SK-N-SH (cell line): ENCODE data around the gene RFPL3. TPM values are rescaled to one million over a fixed set of nuclear protein-coding genes. Genes with fewer than 3 reads are reported as not detected.

Experiments used
- CTCF ChIA-PET: fragments of 300-600, 350-600 bp; formaldehyde crosslinking; extraction: SDS; loops from one replicate; lab custom pipeline; 2021; lab: Yijun Ruan, JAX
- POLR2A ChIA-PET: fragments of 350-600 bp; sonication (Branson Sonifier 250); formaldehyde crosslinking; extraction: SDS; loops from one replicate; lab custom pipeline; 2020; ENCODE audit warnings: antibody characterized with exemption, inconsistent platforms; lab: Yijun Ruan, JAX
- DNase-seq: peaks from one replicate; pipeline ENCODE4 v3.0.0; 2012
- H2AFZ ChIP-seq: fragments of 200-600 bp; sonication (generic); 2 replicates; pipeline ENCODE4 v1.8.1; 2016; ENCODE audit warnings: antibody characterized with exemption, mild to moderate bottlenecking, low read depth
- H3F3A ChIP-seq: fragments of 200-600 bp; sonication (generic); replicated peaks from 2 replicates; pipeline ENCODE3; 2016; ENCODE audit warnings: antibody characterized with exemption, mild to moderate bottlenecking; ENCODE audit not compliant: insufficient read depth
- H3K27ac ChIP-seq, 2 experiments: fragments of 200-500 bp in 1 of 2; fragments of 200-600 bp in 1 of 2; sonication (Bioruptor generic) in 1 of 2; sonication (generic), shearing (Covaris generic) in 1 of 2; 2 replicates each; pipeline versions ENCODE4 v1.5.1 to v1.6.1; 2014 to 2016; ENCODE audit warnings: low read depth in 2 of 2, inconsistent platforms in 1 of 2, low read length in 1 of 2, mild to moderate bottlenecking in 1 of 2, mixed read lengths in 1 of 2
- H3K27me3 ChIP-seq: fragments of 200-600 bp; sonication (generic), shearing (Covaris generic); 2 replicates; pipeline ENCODE4 v1.6.1; 2016; ENCODE audit warnings: mixed run types; ENCODE audit not compliant: insufficient read depth
- H3K36me3 ChIP-seq, 2 experiments: fragments of 200-500 bp in 1 of 2; fragments of 200-600 bp in 1 of 2; sonication (Bioruptor generic) in 1 of 2; sonication (generic) in 1 of 2; replicated peaks in 1 of 2; 2 replicates each; pipeline versions ENCODE3 to v1.5.1; 2014 to 2016; ENCODE audit warnings: low read length in 1 of 2, mild to moderate bottlenecking in 1 of 2; ENCODE audit not compliant: insufficient read depth in 2 of 2, control insufficient read depth in 1 of 2
- H3K4me1 ChIP-seq, 2 experiments: fragments of 200-500 bp in 1 of 2; fragments of 200-600 bp in 1 of 2; sonication (Bioruptor generic) in 1 of 2; sonication (generic), shearing (Covaris generic) in 1 of 2; 2 replicates each; pipeline versions ENCODE4 v1.5.1 to v1.6.1; 2014 to 2016; ENCODE audit warnings: low read depth in 1 of 2, low read length in 1 of 2, mixed run types in 1 of 2; ENCODE audit not compliant: insufficient read depth in 2 of 2, control insufficient read depth in 1 of 2
- H3K4me2 ChIP-seq: fragments of 200-600 bp; sonication (generic), shearing (Covaris generic); 2 replicates; pipeline ENCODE4 v1.6.1; 2017; ENCODE audit warnings: mixed run types
- H3K4me3 ChIP-seq, 2 experiments: fragments of 200-500 bp in 1 of 2; fragments of 200-600 bp in 1 of 2; sonication (Bioruptor generic) in 1 of 2; sonication (generic), shearing (Covaris generic) in 1 of 2; 2 replicates each; pipeline versions ENCODE4 v1.5.1 to v1.8.1; 2014 to 2016; ENCODE audit warnings: low read depth in 2 of 2, inconsistent platforms in 1 of 2, low read length in 1 of 2, mild to moderate bottlenecking in 1 of 2, mixed read lengths in 1 of 2, moderate library complexity in 1 of 2
- H3K79me2 ChIP-seq: fragments of 200-600 bp; sonication (generic); 2 replicates; pipeline ENCODE4 v1.8.1; 2017; ENCODE audit warnings: mild to moderate bottlenecking; ENCODE audit not compliant: insufficient read depth
- H3K9ac ChIP-seq: fragments of 200-600 bp; sonication (generic); 2 replicates; pipeline ENCODE4 v1.6.1; 2017; ENCODE audit warnings: mixed run types
- H3K9me2 ChIP-seq: fragments of 200-600 bp; sonication (generic); 2 replicates; pipeline ENCODE4 v1.6.1; 2017; ENCODE audit warnings: mixed run types
- H3K9me3 ChIP-seq: fragments of 200-600 bp; sonication (generic); 2 replicates; pipeline ENCODE4 v1.6.1; 2017; ENCODE audit warnings: mixed run types, mild to moderate bottlenecking, moderate library complexity
- H4K20me1 ChIP-seq: fragments of 200-600 bp; sonication (generic); 2 replicates; pipeline ENCODE4 v1.6.1; 2017; ENCODE audit warnings: mild to moderate bottlenecking, mixed run types; ENCODE audit not compliant: insufficient read depth
- ELF1 ChIP-seq: IDR thresholded peaks from 2 replicates; pipeline ENCODE4 v1.4.0; 2012
- EP300 ChIP-seq, 2 experiments: IDR thresholded peaks; 2 replicates each; pipeline versions ENCODE4 v1.4.0 to v1.6.1; 2012; ENCODE audit warnings: borderline replicate concordance in 1 of 2, low read depth in 1 of 2, low read length in 1 of 2
- EZH2phosphoT487 ChIP-seq: fragments of 200-600 bp; sonication (generic); IDR thresholded peaks from 2 replicates; pipeline ENCODE4 v1.6.1; 2017; ENCODE audit warnings: low read depth, mixed run types, mild to moderate bottlenecking, antibody characterized with exemption, moderate library complexity, borderline replicate concordance
- FOSL2 ChIP-seq: IDR thresholded peaks from 2 replicates; pipeline ENCODE4 v1.4.0; 2012; ENCODE audit warnings: low read depth, mild to moderate bottlenecking, moderate library complexity, borderline replicate concordance
- FOXJ3 ChIP-seq: sonication (generic); formaldehyde crosslinking; IDR thresholded peaks from 2 replicates; pipeline ENCODE4 v1.5.1; 2020; ENCODE audit warnings: mild to moderate bottlenecking, missing genetic modification reagents
- GATA2 ChIP-seq: sonication (generic); formaldehyde crosslinking; IDR thresholded peaks from 2 replicates; pipeline ENCODE4 v1.5.0; 2020; ENCODE audit warnings: mild to moderate bottlenecking, missing genetic modification reagents
- JUND ChIP-seq: IDR thresholded peaks from 2 replicates; pipeline ENCODE4 v1.4.0; 2012
- MEF2A ChIP-seq: IDR thresholded peaks from 2 replicates; pipeline ENCODE4 v1.4.0; 2012; ENCODE audit warnings: low read depth, borderline replicate concordance
- MXI1 ChIP-seq: IDR thresholded peaks from 2 replicates; pipeline ENCODE4 v1.6.1; 2012; ENCODE audit warnings: mild to moderate bottlenecking, low read depth, low read length, improper control_type of control experiment
- RAD21 ChIP-seq: IDR thresholded peaks from 2 replicates; pipeline ENCODE4 v1.6.1; 2012; ENCODE audit warnings: mild to moderate bottlenecking, low read length
- RCOR1 ChIP-seq: fragments of 150-350 bp; IDR thresholded peaks from 2 replicates; pipeline ENCODE4 v1.6.1; 2017; ENCODE audit warnings: antibody characterized with exemption, low read length
- RXRA ChIP-seq: IDR thresholded peaks from 2 replicates; pipeline ENCODE4 v1.4.0; 2012; ENCODE audit warnings: low read depth, mild to moderate bottlenecking, borderline replicate concordance
- TAF1 ChIP-seq: IDR thresholded peaks from 2 replicates; pipeline ENCODE4 v1.6.1; 2012; ENCODE audit warnings: low read depth, mild to moderate bottlenecking, low read length, moderate library complexity, borderline replicate concordance
- TEAD4 ChIP-seq: IDR thresholded peaks from 2 replicates; pipeline ENCODE4 v1.4.0; 2012; ENCODE audit warnings: mild to moderate bottlenecking, borderline replicate concordance; ENCODE audit not compliant: insufficient read depth
- YY1 ChIP-seq: IDR thresholded peaks from 2 replicates; pipeline ENCODE4 v1.4.0; 2012; ENCODE audit warnings: low read depth, mild to moderate bottlenecking
- WGBS: methylation state at CpG from one replicate; pipeline ENCODE4 v1.1.6; 2017; ENCODE audit warnings: low lambda C conversion rate; 5-methylcytosine and 5-hydroxymethylcytosine counted together
- polyA plus RNA-seq, 3 experiments: library from polyadenylated mRNA; depleted of rRNA; stranded (reverse); fragments of >200 nt; gene quantifications; 2 replicates each; pipeline ENCODE4 v1.2.3, GENCODE V29; 2012
- TF ChIP-seq, protein P1 (sequence below): IDR thresholded peaks from 2 replicates; pipeline ENCODE4 v1.4.0; 2012; ENCODE audit warnings: low read depth, borderline replicate concordance
- TF ChIP-seq, protein P2 (sequence below): IDR thresholded peaks from 2 replicates; pipeline ENCODE4; 2012
- TF ChIP-seq, protein P3 (sequence below): fragments of 150-350 bp; IDR thresholded peaks from 2 replicates; pipeline ENCODE4 v1.6.1; 2016; ENCODE audit warnings: mild to moderate bottlenecking, low read depth, low read length
- TF ChIP-seq, protein P4 (sequence below): fragments of 200-600 bp; sonication (generic); IDR thresholded peaks from 2 replicates; pipeline ENCODE4 v1.6.1; 2017; ENCODE audit warnings: antibody characterized with exemption, mild to moderate bottlenecking, moderate library complexity

RFPL3 gene
- polyA plus RNA-seq, 1 of the 3 experiments (the other 2 are of a cell fraction): not detected

DNA sequence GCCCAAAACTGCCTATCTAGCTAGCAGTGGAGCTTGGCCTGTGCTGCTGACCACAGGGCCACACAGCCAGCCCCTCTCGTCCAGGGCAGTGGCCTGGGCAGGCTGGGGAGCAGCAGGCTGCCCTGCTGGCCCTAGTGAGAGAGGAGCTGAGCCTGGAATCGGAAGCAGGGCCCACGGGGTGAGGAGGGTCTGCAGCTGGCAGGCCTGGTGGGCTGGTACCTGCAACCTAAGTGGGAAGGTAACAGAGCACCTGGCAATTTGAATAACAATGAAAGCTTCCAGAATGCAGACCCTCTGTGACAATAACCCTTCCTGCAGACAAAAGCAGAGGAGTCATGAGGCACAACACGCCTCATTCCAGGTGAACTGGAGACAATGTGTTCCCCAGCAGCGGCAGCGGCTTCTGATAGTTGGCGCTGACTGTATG is 31.8 kb upstream of the RFPL3 start:
- no peak for TF ChIP-seq EP300 (IDR thresholded peaks at IDR 0.05; ENCODE audit: borderline replicate concordance in 1 of 2, low read depth in 1 of 2, low read length in 1 of 2)
- no peak for TF ChIP-seq RCOR1
- no peak for TF ChIP-seq FOXJ3
- TF ChIP-seq TEAD4: no peak
- TF ChIP-seq, protein P1, sequence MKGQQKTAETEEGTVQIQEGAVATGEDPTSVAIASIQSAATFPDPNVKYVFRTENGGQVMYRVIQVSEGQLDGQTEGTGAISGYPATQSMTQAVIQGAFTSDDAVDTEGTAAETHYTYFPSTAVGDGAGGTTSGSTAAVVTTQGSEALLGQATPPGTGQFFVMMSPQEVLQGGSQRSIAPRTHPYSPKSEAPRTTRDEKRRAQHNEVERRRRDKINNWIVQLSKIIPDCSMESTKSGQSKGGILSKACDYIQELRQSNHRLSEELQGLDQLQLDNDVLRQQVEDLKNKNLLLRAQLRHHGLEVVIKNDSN: no peak
- TF ChIP-seq YY1: no peak
- TF ChIP-seq, protein P2, sequence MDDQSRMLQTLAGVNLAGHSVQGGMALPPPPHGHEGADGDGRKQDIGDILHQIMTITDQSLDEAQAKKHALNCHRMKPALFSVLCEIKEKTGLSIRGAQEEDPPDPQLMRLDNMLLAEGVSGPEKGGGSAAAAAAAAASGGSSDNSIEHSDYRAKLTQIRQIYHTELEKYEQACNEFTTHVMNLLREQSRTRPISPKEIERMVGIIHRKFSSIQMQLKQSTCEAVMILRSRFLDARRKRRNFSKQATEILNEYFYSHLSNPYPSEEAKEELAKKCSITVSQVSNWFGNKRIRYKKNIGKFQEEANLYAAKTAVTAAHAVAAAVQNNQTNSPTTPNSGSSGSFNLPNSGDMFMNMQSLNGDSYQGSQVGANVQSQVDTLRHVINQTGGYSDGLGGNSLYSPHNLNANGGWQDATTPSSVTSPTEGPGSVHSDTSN: no peak
- TF ChIP-seq JUND: no peak
- TF ChIP-seq RXRA: no peak
- TF ChIP-seq, protein P3, sequence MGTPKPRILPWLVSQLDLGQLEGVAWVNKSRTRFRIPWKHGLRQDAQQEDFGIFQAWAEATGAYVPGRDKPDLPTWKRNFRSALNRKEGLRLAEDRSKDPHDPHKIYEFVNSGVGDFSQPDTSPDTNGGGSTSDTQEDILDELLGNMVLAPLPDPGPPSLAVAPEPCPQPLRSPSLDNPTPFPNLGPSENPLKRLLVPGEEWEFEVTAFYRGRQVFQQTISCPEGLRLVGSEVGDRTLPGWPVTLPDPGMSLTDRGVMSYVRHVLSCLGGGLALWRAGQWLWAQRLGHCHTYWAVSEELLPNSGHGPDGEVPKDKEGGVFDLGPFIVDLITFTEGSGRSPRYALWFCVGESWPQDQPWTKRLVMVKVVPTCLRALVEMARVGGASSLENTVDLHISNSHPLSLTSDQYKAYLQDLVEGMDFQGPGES: no peak
- no peak for TF ChIP-seq MEF2A
- TF ChIP-seq, all 33 proteins: peak for 0
- Histone ChIP-seq H3K9me2 (no peaks in the 10 kb centered on the region), H3F3A (no peaks in the 10 kb centered on the region), H3K9me3 (no peaks in the 10 kb centered on the region), H3K9ac (no peak overlapping the region), H3K27ac (no peak overlapping the region), H3K4me1 (peaks cover 0 to 12% of the 10 kb centered on the region in 2 experiments; a peak in 1 of 4 replicates), H2AFZ (no peak overlapping the region), H3K4me3 (no peak overlapping the region), H3K79me2 (no peaks in the 10 kb centered on the region), H3K36me3 (no peaks in the 10 kb centered on the region), H4K20me1 (no peaks in the 10 kb centered on the region), H3K4me2 (no peak overlapping the region), H3K27me3 (no peaks in the 10 kb centered on the region)
- ChIA-PET CTCF (interaction anchor here (1.1 kb wide), 1 partner anchor 124 kb away, joined by 4 read pairs; no protein-coding TSS in a partner anchor), POLR2A (no interaction called here)
- 65% methylated on average over 6 of the region's 7 CpGs for WGBS
- no peak for DNase-seq

DNA sequence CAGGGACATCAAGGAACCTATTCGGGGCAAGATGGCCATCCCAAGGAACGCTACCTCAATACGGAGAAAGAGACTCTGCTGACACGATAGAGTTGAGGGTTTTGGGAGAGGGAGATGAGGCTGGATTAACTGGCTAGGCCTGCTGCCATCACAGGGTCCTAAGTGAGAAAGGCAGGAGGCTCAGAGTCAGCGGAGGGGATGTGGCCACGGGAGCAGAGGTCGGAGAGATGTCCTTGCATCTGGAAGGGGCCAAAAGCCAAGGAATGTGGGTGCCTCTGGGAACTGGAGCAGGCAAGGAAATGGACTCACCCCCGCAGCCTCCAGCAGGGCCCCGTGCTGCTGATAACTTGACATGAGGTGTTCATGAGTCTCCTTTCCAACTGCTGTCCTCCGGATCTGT is 31.0 kb upstream of the RFPL3 start:
- H3F3A ChIP-seq: no peaks in the 10 kb centered on the region
- DNase-seq: no peak
- H3K4me1 ChIP-seq: peaks cover 0 to 12% of the 10 kb centered on the region in 2 experiments; a peak in 1 of 4 replicates
- no peaks in the 10 kb centered on the region for H3K9me2 ChIP-seq
- no peaks in the 10 kb centered on the region for H3K79me2 ChIP-seq
- ChIA-PET POLR2A (no interaction called here), CTCF (interaction anchor here (0.5 kb wide), 1 partner anchor 560 kb away, joined by 3 read pairs; no protein-coding TSS in a partner anchor)
- WGBS: 80% methylated on average over 10 of the region's 10 CpGs
- H3K4me3 ChIP-seq: no peak overlapping the region
- H3K9ac ChIP-seq: no peak overlapping the region
- no peaks in the 10 kb centered on the region for H3K36me3 ChIP-seq
- no peak overlapping the region for H3K27ac ChIP-seq
- H2AFZ ChIP-seq: no peak overlapping the region
- no peak overlapping the region for H3K4me2 ChIP-seq
- H3K27me3 ChIP-seq: no peaks in the 10 kb centered on the region
- H4K20me1 ChIP-seq: no peaks in the 10 kb centered on the region
- no peaks in the 10 kb centered on the region for H3K9me3 ChIP-seq
- TF ChIP-seq GATA2 (CRISPR knock-in tag) (no peak), RAD21 (no peak), EP300 (IDR thresholded peaks at IDR 0.05; ENCODE audit: borderline replicate concordance in 1 of 2, low read depth in 1 of 2, low read length in 1 of 2) (no peak), FOSL2 (no peak), TEAD4 (no peak), TAF1 (no peak), JUND (no peak), RXRA (no peak), ELF1 (no peak), MXI1 (no peak), EZH2phosphoT487 (no peak)
- TF ChIP-seq, protein P4, sequence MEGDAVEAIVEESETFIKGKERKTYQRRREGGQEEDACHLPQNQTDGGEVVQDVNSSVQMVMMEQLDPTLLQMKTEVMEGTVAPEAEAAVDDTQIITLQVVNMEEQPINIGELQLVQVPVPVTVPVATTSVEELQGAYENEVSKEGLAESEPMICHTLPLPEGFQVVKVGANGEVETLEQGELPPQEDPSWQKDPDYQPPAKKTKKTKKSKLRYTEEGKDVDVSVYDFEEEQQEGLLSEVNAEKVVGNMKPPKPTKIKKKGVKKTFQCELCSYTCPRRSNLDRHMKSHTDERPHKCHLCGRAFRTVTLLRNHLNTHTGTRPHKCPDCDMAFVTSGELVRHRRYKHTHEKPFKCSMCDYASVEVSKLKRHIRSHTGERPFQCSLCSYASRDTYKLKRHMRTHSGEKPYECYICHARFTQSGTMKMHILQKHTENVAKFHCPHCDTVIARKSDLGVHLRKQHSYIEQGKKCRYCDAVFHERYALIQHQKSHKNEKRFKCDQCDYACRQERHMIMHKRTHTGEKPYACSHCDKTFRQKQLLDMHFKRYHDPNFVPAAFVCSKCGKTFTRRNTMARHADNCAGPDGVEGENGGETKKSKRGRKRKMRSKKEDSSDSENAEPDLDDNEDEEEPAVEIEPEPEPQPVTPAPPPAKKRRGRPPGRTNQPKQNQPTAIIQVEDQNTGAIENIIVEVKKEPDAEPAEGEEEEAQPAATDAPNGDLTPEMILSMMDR: no peak
- TF ChIP-seq, protein P2: no peak
- TF ChIP-seq, protein P3: no peak
